Measurements from ENCODE around the gene PSME3. TPM values are rescaled to one million over a fixed set of nuclear protein-coding genes. Genes with fewer than 3 reads are reported as not detected.

The PSME3 gene
- total and polyA plus RNA-seq, 2 experiments from 2014 or later = 93.5 to 178 TPM

GRCh38 chr17:42880776-42881310 lies 47.6 kb downstream of the PSME3 start:
- no peak for TF ChIP-seq ZNF114 (CRISPR knock-in tag; IDR thresholded peaks at IDR 0.05)
- TF ChIP-seq REST (IDR thresholded peaks at IDR 0.05; ENCODE audit: unreplicated experiment) = no peak
- TF ChIP-seq ETS1 (IDR thresholded peaks at IDR 0.05) = no peak
- no peak for TF ChIP-seq NANOG (IDR thresholded peaks at IDR 0.05; ENCODE audit: borderline replicate concordance)
- TF ChIP-seq EZH2phosphoT487 (IDR thresholded peaks at IDR 0.05; ENCODE audit: unreplicated experiment) = no peak
- TF ChIP-seq JUNB (IDR thresholded peaks at IDR 0.05; ENCODE audit: unreplicated experiment) = no peak
- no peak for TF ChIP-seq STAT1 (IDR thresholded peaks at IDR 0.05; ENCODE audit: unreplicated experiment)
- no peak for TF ChIP-seq CTCF (conservative IDR thresholded peaks at IDR 0.05; ENCODE audit: low read depth in 2 of 2)
- no peak for TF ChIP-seq EZH2 (IDR thresholded peaks at IDR 0.05; ENCODE audit: low read depth, unreplicated experiment)
- TF ChIP-seq ZNF331 (CRISPR knock-in tag; IDR thresholded peaks at IDR 0.05; ENCODE audit: low read depth) = no peak
- TF ChIP-seq POLR2AphosphoS5 (IDR thresholded peaks at IDR 0.05; ENCODE audit: low read depth) = no peak
- TF ChIP-seq ZNF462 (CRISPR knock-in tag; IDR thresholded peaks at IDR 0.05) = no peak
- TF ChIP-seq CREB1 (CRISPR knock-in tag; IDR thresholded peaks at IDR 0.05; ENCODE audit: low read depth) = no peak
- no peaks in the 10 kb centered on the region for H3K9me2 ChIP-seq (ENCODE audit: insufficient read depth)
- H3K79me2 ChIP-seq (replicated peaks; ENCODE audit: insufficient read depth) = no peaks in the 10 kb centered on the region
- H3K27ac Mint-ChIP-seq = no peak overlapping the region
- H3K27me3 ChIP-seq (ENCODE audit: insufficient read depth) = peaks cover 7% of the 10 kb centered on the region; the same call in 1 of the 2 replicates
- no peak overlapping the region for H3K4me3 Mint-ChIP-seq
- DNase-seq (ENCODE audit: low spot score) (no peak), ATAC-seq (no peak)
- H4K20me1 ChIP-seq (replicated peaks; ENCODE audit: insufficient read depth) = no peaks in the 10 kb centered on the region
- peaks cover 15% of the 10 kb centered on the region for H3K4me1 Mint-ChIP-seq
- no peak overlapping the region for H3K4me2 ChIP-seq
- peaks cover 16% of the 10 kb centered on the region for H3K27me3 Mint-ChIP-seq (ENCODE audit: insufficient read depth, low read depth, poor library complexity)
- H3K4me1 ChIP-seq (ENCODE audit: insufficient read depth) = peaks cover 5% of the 10 kb centered on the region; the same call in 1 of the 2 replicates
- H2AFZ ChIP-seq = no peak overlapping the region
- no peaks in the 10 kb centered on the region; the same call in 2 of the 3 replicates for H3K9me3 Mint-ChIP-seq
- no peak overlapping the region for H3K27ac ChIP-seq (ENCODE audit: low read depth)
- H3K36me3 ChIP-seq (ENCODE audit: insufficient read depth) = no peaks in the 10 kb centered on the region
- no peak overlapping the region for H3K4me3 ChIP-seq
- H3K36me3 Mint-ChIP-seq (ENCODE audit: low read depth) = no peaks in the 10 kb centered on the region
- no peaks in the 10 kb centered on the region for H3F3A ChIP-seq (replicated peaks; ENCODE audit: low read depth)

All from GM23338 (cell line).